Mesothelial cell of epicardium (in vitro differentiated cells): ENCODE measurements around the gene PPIL4. TPM values are rescaled to one million over a fixed set of nuclear protein-coding genes. Genes with fewer than 3 reads are reported as not detected.

ENCODE experiments used
- DNase-seq, 2 experiments: peaks; one replicate each; pipeline ENCODE4 v3.0.0; 2021; ENCODE audit warnings: low spot score in 2 of 2; ENCODE audit not compliant: unreplicated experiment in 2 of 2
- H3K27ac Mint-ChIP-seq: 2 replicates; pipeline ENCODE4 v1.8.0; 2021; ENCODE audit warnings: mixed read lengths
- H3K27me3 Mint-ChIP-seq: 2 replicates; pipeline ENCODE4 v1.8.0; 2021; ENCODE audit warnings: low read depth, mixed read lengths
- H3K36me3 Mint-ChIP-seq: 2 replicates; pipeline ENCODE4 v1.8.0; 2021; ENCODE audit warnings: mixed read lengths
- H3K4me1 Mint-ChIP-seq: 2 replicates; pipeline ENCODE4 v1.8.0; 2021; ENCODE audit warnings: mixed read lengths
- H3K4me3 Mint-ChIP-seq: 2 replicates; pipeline ENCODE4 v1.8.0; 2021; ENCODE audit warnings: mild to moderate bottlenecking, moderate library complexity, mixed read lengths
- H3K9me3 Mint-ChIP-seq: 2 replicates; pipeline ENCODE4 v1.8.0; 2021; ENCODE audit warnings: mixed read lengths
- CTCF ChIP-seq: fragments of 200-600 bp; sonication (generic); IDR thresholded peaks from one replicate; pipeline ENCODE4 v1.5.0; 2021; ENCODE audit warnings: antibody characterized with exemption; ENCODE audit not compliant: unreplicated experiment
- total RNA-seq: library from RNA; stranded (reverse); gene quantifications from 3 replicates; pipeline ENCODE4 v1.2.1, GENCODE V29; 2021

Gene PPIL4
- total RNA-seq, 1 donor from 2014 or later, result 39.8 TPM

GRCh38 chr6:149484733-149485700 lies 60.8 kb downstream of the PPIL4 start, which contains the start of gene ZC3H12D:
TSS of gene ZC3H12D (minus strand) at chr6:149485014. CDS start at chr6:149474543, 10,471 bp downstream.
- no peaks in the 10 kb centered on the region for H3K36me3 Mint-ChIP-seq
- no peak within 1 kb of the TSS for H3K4me3 Mint-ChIP-seq
- H3K9me3 Mint-ChIP-seq, result no peaks in the 10 kb centered on the region
- peaks cover 4% of the 10 kb centered on the region for H3K4me1 Mint-ChIP-seq
- no peak for DNase-seq
- no peaks in the 10 kb centered on the region for H3K27me3 Mint-ChIP-seq
- TF ChIP-seq CTCF, result no peak
- no peak within 1 kb of the TSS for H3K27ac Mint-ChIP-seq

GRCh38 chr6:149483849-149484655 lies 61.8 kb downstream of the PPIL4 start:
- Mint-ChIP-seq H3K9me3 (no peaks in the 10 kb centered on the region), H3K27ac (no peak overlapping the region), H3K4me3 (no peak overlapping the region), H3K4me1 (peaks cover 4% of the 10 kb centered on the region), H3K27me3 (no peaks in the 10 kb centered on the region), H3K36me3 (no peaks in the 10 kb centered on the region)
- no peak for TF ChIP-seq CTCF
- DNase-seq, result no peak

GRCh38 chr6:149483334-149483725 lies 62.5 kb downstream of the PPIL4 start:
- no peak for DNase-seq
- Mint-ChIP-seq H3K4me1 (peaks cover 8% of the 10 kb centered on the region), H3K27ac (no peak overlapping the region), H3K36me3 (no peaks in the 10 kb centered on the region), H3K9me3 (no peaks in the 10 kb centered on the region), H3K4me3 (no peak overlapping the region), H3K27me3 (no peaks in the 10 kb centered on the region)
- no peak for TF ChIP-seq CTCF

- H3K4me1 Mint-ChIP-seq, result peaks cover 8% of the 10 kb centered on the region
- no peak overlapping the region for H3K4me3 Mint-ChIP-seq
- no peaks in the 10 kb centered on the region for H3K27me3 Mint-ChIP-seq
- DNase-seq, result no peak
- no peak for TF ChIP-seq CTCF
- no peak overlapping the region for H3K27ac Mint-ChIP-seq
- no peaks in the 10 kb centered on the region for H3K9me3 Mint-ChIP-seq
- H3K36me3 Mint-ChIP-seq, result no peaks in the 10 kb centered on the region
These were observed 63.1 kb downstream of the PPIL4 start for GRCh38 chr6:149482545-149483333.
